Kasumi-1 (cell line): Measurements from ENCODE around the gene TOMM6.
"Not testable (repeated sequence)": the region's sequence is repeated elsewhere in the genome, so short reads cannot be mapped to it uniquely, and the experiment has no call there.

Experiments used
- DNase-seq, 2 experiments: peaks; one replicate each; lab custom pipeline; 2025; lab: John Stamatoyannopoulos, UW

TOMM6 gene

GRCh38 chr6:41763470-41763869 lies 24.0 kb upstream of the TOMM6 start:
- no peak for DNase-seq

- not testable (repeated sequence) for DNase-seq
Measured at GRCh38 chr6:41766043-41766664, 21.3 kb upstream of the TOMM6 start.

GRCh38 chr6:41767112-41767833 lies 20.2 kb upstream of the TOMM6 start:
- no peak for DNase-seq

GRCh38 chr6:41768545-41769308 lies 18.8 kb upstream of the TOMM6 start:
- DNase-seq = no peak

GRCh38 chr6:41769376-41769775 lies 18.1 kb upstream of the TOMM6 start:
- DNase-seq = no peak

- DNase-seq = no peak
Measured at GRCh38 chr6:41770381-41771057, 17.0 kb upstream of the TOMM6 start.

- no peak for DNase-seq
Measured at GRCh38 chr6:41771058-41771983, 16.2 kb upstream of the TOMM6 start.

- DNase-seq = no peak
Measured at GRCh38 chr6:41774841-41775240, 12.7 kb upstream of the TOMM6 start.

GRCh38 chr6:41775293-41775882 lies 12.1 kb upstream of the TOMM6 start:
- DNase-seq = no peak

GRCh38 chr6:41777551-41778285 lies 9.8 kb upstream of the TOMM6 start:
- peak; percentile 75 for DNase-seq

- DNase-seq = no peak
Measured at GRCh38 chr6:41778895-41779294, 8.6 kb upstream of the TOMM6 start.

- no peak for DNase-seq
Measured at GRCh38 chr6:41779336-41779735, 8.2 kb upstream of the TOMM6 start.

- peak; percentile 89 to 92 for DNase-seq
Measured at GRCh38 chr6:41779788-41780550, 7.5 kb upstream of the TOMM6 start, which contains the start of gene FRS3. Gene FRS3, minus strand, starts transcription at chr6:41779900. Its CDS starts 2,913 bp downstream, at chr6:41776987.

GRCh38 chr6:41780551-41781365 lies 6.7 kb upstream of the TOMM6 start, which contains the start of gene PRICKLE4:
Gene PRICKLE4, plus strand, starts transcription at chr6:41780782. Its CDS starts 2,692 bp downstream, at chr6:41783474.
- DNase-seq = no peak

- no peak for DNase-seq
Measured at GRCh38 chr6:41781366-41781730, 6.1 kb upstream of the TOMM6 start.

GRCh38 chr6:41783106-41783780 lies 4.3 kb upstream of the TOMM6 start:
- DNase-seq = no peak

GRCh38 chr6:41784581-41785171 lies 2.8 kb upstream of the TOMM6 start:
- DNase-seq = no peak
